ENCODE results near the gene CRCP. TPM values are rescaled to one million over a fixed set of nuclear protein-coding genes. Genes with fewer than 3 reads are reported as not detected.
"Not testable (repeated sequence)": the region's sequence is repeated elsewhere in the genome, so short reads cannot be mapped to it uniquely, and the experiment has no call there.

CRCP gene
- total RNA-seq, 1 experiment from 2014 or later: 36.4 TPM

DNA sequence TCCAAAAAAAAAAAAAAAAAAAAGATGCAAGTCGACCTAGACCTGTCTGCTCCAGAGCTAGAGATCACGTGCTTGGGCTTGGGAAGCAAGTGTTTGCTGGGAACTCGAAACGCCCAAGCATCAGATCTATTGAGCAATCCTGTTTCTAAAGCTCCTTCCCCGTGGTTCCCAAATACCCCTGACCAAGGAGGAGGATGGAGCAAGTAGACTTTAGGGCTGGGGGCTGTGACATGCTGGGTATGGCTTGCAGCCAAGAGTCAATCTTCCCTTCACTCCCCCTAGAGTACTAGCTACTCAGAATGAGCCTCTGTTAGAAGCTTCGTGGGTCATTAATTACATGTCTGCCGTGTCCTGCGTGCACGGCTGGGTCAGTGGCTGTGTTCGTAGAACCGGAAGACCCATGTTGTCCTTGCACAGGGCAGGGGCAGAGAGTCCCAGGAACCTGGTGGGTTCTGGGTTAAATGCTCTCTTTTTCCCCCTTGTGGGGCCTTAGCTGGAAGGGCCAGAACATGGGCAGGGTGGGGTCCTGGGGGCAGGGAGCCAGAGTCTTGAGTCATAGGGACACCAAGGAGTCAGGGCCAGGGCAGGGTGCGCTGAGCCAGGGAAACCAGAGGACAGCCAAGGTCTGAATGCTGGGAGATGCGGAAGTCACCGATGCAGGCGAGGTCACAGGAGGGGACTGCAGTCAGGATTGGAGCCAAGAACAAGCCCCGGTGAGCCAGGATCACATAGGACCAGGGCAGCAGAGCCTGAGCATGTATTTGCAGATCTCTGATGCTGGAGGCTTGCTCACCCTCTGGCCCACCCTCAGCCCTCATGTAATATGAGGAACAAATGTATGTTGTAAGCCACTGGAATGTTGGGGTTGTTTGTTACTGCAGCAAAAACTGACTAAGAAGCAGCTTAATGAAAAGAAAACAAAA is 55.9 kb downstream of the CRCP start:
- intact Hi-C loops (cut with micrococcal nuclease): no loop called here
- ATAC-seq (no peak), DNase-seq (no peak)
- BruUV-seq (replicated peaks): no TSS peak
- H3K9me3 ChIP-seq (ENCODE audit: low read length): no peaks in the 10 kb centered on the region
- H3K4me3 ChIP-seq (ENCODE audit: low read length): no peak overlapping the region
- peaks cover 9% of the 10 kb centered on the region; the same call in 1 of the 2 replicates for H3K4me1 ChIP-seq (ENCODE audit: insufficient read depth, low read length)
- ChIA-PET POLR2A (ENCODE audit: unreplicated experiment) (no interaction called here), CTCF (no interaction called here)
- H3K27me3 ChIP-seq (ENCODE audit: low read length): no peaks in the 10 kb centered on the region
- no peaks in the 10 kb centered on the region for H3K9me2 ChIP-seq (replicated peaks; ENCODE audit: low read length)
- H3K9ac ChIP-seq (ENCODE audit: low read length): no peak overlapping the region
- no peaks in the 10 kb centered on the region for H4K20me1 ChIP-seq (ENCODE audit: low read length)
- no peak overlapping the region for H2AFZ ChIP-seq (ENCODE audit: low read length)
- no peaks in the 10 kb centered on the region for H3F3A ChIP-seq (ENCODE audit: low read length, unreplicated experiment)
- no peak overlapping the region for H3K27ac ChIP-seq (ENCODE audit: low read length)
- H3K4me2 ChIP-seq (ENCODE audit: low read length): no peak overlapping the region
- TF ChIP-seq EZH2 (IDR thresholded peaks at IDR 0.05; ENCODE audit: low read length, unreplicated experiment): no peak
- no peak for TF ChIP-seq EZH2phosphoT487 (IDR thresholded peaks at IDR 0.05; ENCODE audit: borderline replicate concordance, low read length)
- TF ChIP-seq, protein P1, sequence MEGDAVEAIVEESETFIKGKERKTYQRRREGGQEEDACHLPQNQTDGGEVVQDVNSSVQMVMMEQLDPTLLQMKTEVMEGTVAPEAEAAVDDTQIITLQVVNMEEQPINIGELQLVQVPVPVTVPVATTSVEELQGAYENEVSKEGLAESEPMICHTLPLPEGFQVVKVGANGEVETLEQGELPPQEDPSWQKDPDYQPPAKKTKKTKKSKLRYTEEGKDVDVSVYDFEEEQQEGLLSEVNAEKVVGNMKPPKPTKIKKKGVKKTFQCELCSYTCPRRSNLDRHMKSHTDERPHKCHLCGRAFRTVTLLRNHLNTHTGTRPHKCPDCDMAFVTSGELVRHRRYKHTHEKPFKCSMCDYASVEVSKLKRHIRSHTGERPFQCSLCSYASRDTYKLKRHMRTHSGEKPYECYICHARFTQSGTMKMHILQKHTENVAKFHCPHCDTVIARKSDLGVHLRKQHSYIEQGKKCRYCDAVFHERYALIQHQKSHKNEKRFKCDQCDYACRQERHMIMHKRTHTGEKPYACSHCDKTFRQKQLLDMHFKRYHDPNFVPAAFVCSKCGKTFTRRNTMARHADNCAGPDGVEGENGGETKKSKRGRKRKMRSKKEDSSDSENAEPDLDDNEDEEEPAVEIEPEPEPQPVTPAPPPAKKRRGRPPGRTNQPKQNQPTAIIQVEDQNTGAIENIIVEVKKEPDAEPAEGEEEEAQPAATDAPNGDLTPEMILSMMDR (conservative IDR thresholded peaks at IDR 0.05; ENCODE audit: low read depth, low read length): no peak
- H3K79me2 ChIP-seq (ENCODE audit: low read length): no peaks in the 10 kb centered on the region
- H3K36me3 ChIP-seq (ENCODE audit: low read depth, low read length): no peaks in the 10 kb centered on the region

DNA sequence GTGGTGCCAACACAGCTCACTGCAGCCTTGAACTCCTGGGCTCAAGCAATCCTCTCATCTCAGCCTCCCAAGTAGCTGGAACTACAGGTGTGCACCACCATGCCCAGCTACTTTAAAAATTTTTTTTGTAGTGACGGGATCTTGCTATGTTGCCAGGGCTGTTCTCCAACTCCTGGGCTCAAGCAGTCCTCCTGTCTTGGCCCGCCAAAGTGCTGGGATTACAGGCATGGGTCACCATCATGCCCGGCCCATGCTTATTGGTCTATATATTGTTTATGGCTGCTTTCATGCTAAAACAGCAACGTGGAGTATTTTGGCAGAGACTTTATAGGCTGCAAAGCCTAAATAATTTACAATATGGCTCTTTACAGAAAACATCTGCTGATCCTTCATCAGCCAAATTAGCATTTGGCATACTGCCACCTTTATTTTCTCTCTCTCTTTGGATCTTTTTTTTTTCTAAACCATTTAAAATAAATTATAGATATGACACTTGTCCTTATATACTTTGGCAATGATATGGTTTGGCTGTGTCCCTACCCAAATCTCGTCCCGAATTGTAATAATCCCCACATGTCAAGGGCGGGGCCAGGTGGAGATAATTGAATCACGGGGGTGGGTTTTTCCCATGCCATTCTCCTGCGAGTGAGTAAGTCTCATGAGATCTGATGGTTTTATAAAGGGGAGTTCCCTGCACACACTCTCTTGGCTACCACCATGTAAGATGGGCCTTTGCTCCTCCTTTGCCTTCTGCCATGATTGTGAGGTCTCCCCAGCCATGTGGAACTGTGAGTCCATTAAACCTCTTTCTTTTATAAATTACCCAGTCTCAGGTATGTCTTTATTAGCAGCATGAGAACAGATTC is 58.1 kb downstream of the CRCP start:
- H4K20me1 ChIP-seq (ENCODE audit: low read length); H3K4me1 ChIP-seq (ENCODE audit: insufficient read depth, low read length); POLR2A ChIA-PET (ENCODE audit: unreplicated experiment); H3K9me2 ChIP-seq (replicated peaks; ENCODE audit: low read length); intact Hi-C loops (cut with micrococcal nuclease); H3K27ac ChIP-seq (ENCODE audit: low read length); CTCF ChIA-PET; H2AFZ ChIP-seq (ENCODE audit: low read length); BruUV-seq (replicated peaks); H3K27me3 ChIP-seq (ENCODE audit: low read length); H3F3A ChIP-seq (ENCODE audit: low read length, unreplicated experiment); H3K4me3 ChIP-seq (ENCODE audit: low read length); DNase-seq; H3K79me2 ChIP-seq (ENCODE audit: low read length); H3K4me2 ChIP-seq (ENCODE audit: low read length); H3K9me3 ChIP-seq (ENCODE audit: low read length); H3K36me3 ChIP-seq (ENCODE audit: low read depth, low read length); ATAC-seq; H3K9ac ChIP-seq (ENCODE audit: low read length): not testable (repeated sequence)

DNA sequence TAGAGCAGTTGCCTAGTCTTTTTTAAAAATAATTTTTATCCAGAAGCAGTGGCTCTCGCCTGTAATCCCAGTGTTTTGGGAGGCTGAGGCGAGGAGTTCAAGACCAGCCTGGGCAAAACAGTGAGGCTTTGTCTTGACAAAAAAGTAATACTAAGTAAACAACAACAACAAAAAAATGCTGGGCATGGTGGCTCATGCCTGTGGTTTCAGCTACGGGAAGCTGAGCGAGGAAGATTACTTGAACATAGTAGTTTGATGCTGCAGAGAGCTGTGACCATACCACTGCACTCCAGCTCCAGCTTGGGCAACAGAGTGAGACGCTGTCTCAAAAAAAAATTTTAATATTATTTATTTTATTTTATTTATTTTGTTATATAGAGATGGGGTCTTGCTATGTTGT is 59.2 kb downstream of the CRCP start:
- Histone ChIP-seq H3K9me3 (ENCODE audit: low read length) (no peaks in the 10 kb centered on the region), H3K36me3 (ENCODE audit: low read depth, low read length) (no peaks in the 10 kb centered on the region), H3K4me1 (ENCODE audit: insufficient read depth, low read length) (no peaks in the 10 kb centered on the region), H2AFZ (ENCODE audit: low read length) (no peak overlapping the region), H3K9me2 (replicated peaks; ENCODE audit: low read length) (no peaks in the 10 kb centered on the region), H3K4me3 (ENCODE audit: low read length) (no peak overlapping the region), H3K27me3 (ENCODE audit: low read length) (no peaks in the 10 kb centered on the region), H3F3A (ENCODE audit: low read length, unreplicated experiment) (no peaks in the 10 kb centered on the region), H3K9ac (ENCODE audit: low read length) (no peak overlapping the region), H3K27ac (ENCODE audit: low read length) (no peak overlapping the region), H3K79me2 (ENCODE audit: low read length) (no peaks in the 10 kb centered on the region), H4K20me1 (ENCODE audit: low read length) (no peaks in the 10 kb centered on the region), H3K4me2 (ENCODE audit: low read length) (no peak overlapping the region)
- ATAC-seq (no peak), DNase-seq (no peak)
- ChIA-PET CTCF (no interaction called here), POLR2A (ENCODE audit: unreplicated experiment) (no interaction called here)
- intact Hi-C loops (cut with micrococcal nuclease): no loop called here
- no TSS peak for BruUV-seq (replicated peaks)
- TF ChIP-seq EZH2 (IDR thresholded peaks at IDR 0.05; ENCODE audit: low read length, unreplicated experiment) (no peak), EZH2phosphoT487 (IDR thresholded peaks at IDR 0.05; ENCODE audit: borderline replicate concordance, low read length) (no peak)
- TF ChIP-seq, protein P1 (conservative IDR thresholded peaks at IDR 0.05; ENCODE audit: low read depth, low read length): no peak

DNA sequence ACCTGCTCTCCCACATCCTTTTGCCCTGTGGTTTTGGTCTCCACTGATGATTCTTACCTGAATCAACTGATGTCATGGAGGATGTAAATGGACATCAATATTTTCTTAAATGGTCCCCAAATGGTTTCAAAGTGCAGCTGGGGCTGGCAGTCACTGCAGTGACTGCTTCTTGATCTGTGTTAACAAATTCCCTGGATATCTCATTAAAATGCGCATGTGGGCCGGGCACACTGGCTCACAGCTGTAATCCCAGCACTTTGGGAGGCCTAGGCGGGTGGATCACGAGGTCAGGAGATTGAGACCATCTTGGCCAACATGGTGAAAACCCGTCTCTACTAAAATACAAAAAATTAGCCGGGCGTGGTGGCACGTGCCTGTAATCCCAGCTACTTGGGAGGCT is 60.4 kb downstream of the CRCP start:
- H3K4me1 ChIP-seq (ENCODE audit: insufficient read depth, low read length); H3K36me3 ChIP-seq (ENCODE audit: low read depth, low read length); H4K20me1 ChIP-seq (ENCODE audit: low read length); H3K4me3 ChIP-seq (ENCODE audit: low read length); BruUV-seq (replicated peaks); H2AFZ ChIP-seq (ENCODE audit: low read length); intact Hi-C loops (cut with micrococcal nuclease); H3F3A ChIP-seq (ENCODE audit: low read length, unreplicated experiment); H3K27me3 ChIP-seq (ENCODE audit: low read length); POLR2A ChIA-PET (ENCODE audit: unreplicated experiment); H3K27ac ChIP-seq (ENCODE audit: low read length); H3K9me2 ChIP-seq (replicated peaks; ENCODE audit: low read length); CTCF ChIA-PET; H3K9me3 ChIP-seq (ENCODE audit: low read length); H3K79me2 ChIP-seq (ENCODE audit: low read length); ATAC-seq; H3K9ac ChIP-seq (ENCODE audit: low read length); DNase-seq; H3K4me2 ChIP-seq (ENCODE audit: low read length): not testable (repeated sequence)
